Glutamatergic neuron (in vitro differentiated cells): ENCODE data around the gene PAM16. TPM values are rescaled to one million over a fixed set of nuclear protein-coding genes. Genes with fewer than 3 reads are reported as not detected.

Source experiments
- DNase-seq: peaks from one replicate; pipeline ENCODE4 v3.0.0; 2022
- H3K27ac Mint-ChIP-seq: one replicate; pipeline ENCODE4 v1.8.0; 2020; ENCODE audit warnings: mild to moderate bottlenecking, mixed read lengths, inconsistent platforms; ENCODE audit not compliant: unreplicated experiment
- H3K27me3 Mint-ChIP-seq: one replicate; pipeline ENCODE4 v1.8.0; 2020; ENCODE audit warnings: mild to moderate bottlenecking, moderate library complexity, mixed read lengths, inconsistent platforms; ENCODE audit not compliant: unreplicated experiment
- H3K36me3 Mint-ChIP-seq: one replicate; pipeline ENCODE4 v1.8.0; 2020; ENCODE audit warnings: mild to moderate bottlenecking, mixed read lengths, inconsistent platforms; ENCODE audit not compliant: unreplicated experiment
- H3K4me1 Mint-ChIP-seq: one replicate; pipeline ENCODE4 v1.8.0; 2020; ENCODE audit warnings: mild to moderate bottlenecking, low read depth, mixed read lengths, inconsistent platforms; ENCODE audit not compliant: unreplicated experiment
- H3K4me3 Mint-ChIP-seq: one replicate; pipeline ENCODE4 v1.8.0; 2020; ENCODE audit warnings: mild to moderate bottlenecking, mixed read lengths, inconsistent platforms; ENCODE audit not compliant: unreplicated experiment
- H3K9me3 Mint-ChIP-seq: one replicate; pipeline ENCODE4 v1.8.0; 2020; ENCODE audit warnings: mild to moderate bottlenecking, moderate library complexity, mixed read lengths, inconsistent platforms; ENCODE audit not compliant: unreplicated experiment
- total RNA-seq: library from RNA; stranded (reverse); fragmentation: NEBNext Ultra II Directional; extraction: Animal tissue kit (Norgen Biotek cat#: 25700); gene quantifications from one replicate; pipeline ENCODE4 v1.2.1, GENCODE V29; 2021; ENCODE audit not compliant: unreplicated experiment
- TF ChIP-seq, protein P1 (sequence below): fragments of 200-600 bp; sonication (generic); IDR thresholded peaks from one replicate; pipeline ENCODE4 v1.5.0; 2021; ENCODE audit not compliant: partially characterized antibody, unreplicated experiment

The PAM16 gene
- total RNA-seq, 1 donor from 2014 or later, result 33.1 TPM

GRCh38 chr16:4338712-4339299, 12.3 kb downstream of the PAM16 start:
- Mint-ChIP-seq H3K27me3 (peaks cover 1% of the 10 kb centered on the region), H3K9me3 (peaks cover 1% of the 10 kb centered on the region), H3K27ac (no peak overlapping the region), H3K36me3 (no peaks in the 10 kb centered on the region), H3K4me1 (peaks cover 2% of the 10 kb centered on the region), H3K4me3 (no peak overlapping the region)
- TF ChIP-seq, protein P1, sequence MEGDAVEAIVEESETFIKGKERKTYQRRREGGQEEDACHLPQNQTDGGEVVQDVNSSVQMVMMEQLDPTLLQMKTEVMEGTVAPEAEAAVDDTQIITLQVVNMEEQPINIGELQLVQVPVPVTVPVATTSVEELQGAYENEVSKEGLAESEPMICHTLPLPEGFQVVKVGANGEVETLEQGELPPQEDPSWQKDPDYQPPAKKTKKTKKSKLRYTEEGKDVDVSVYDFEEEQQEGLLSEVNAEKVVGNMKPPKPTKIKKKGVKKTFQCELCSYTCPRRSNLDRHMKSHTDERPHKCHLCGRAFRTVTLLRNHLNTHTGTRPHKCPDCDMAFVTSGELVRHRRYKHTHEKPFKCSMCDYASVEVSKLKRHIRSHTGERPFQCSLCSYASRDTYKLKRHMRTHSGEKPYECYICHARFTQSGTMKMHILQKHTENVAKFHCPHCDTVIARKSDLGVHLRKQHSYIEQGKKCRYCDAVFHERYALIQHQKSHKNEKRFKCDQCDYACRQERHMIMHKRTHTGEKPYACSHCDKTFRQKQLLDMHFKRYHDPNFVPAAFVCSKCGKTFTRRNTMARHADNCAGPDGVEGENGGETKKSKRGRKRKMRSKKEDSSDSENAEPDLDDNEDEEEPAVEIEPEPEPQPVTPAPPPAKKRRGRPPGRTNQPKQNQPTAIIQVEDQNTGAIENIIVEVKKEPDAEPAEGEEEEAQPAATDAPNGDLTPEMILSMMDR, result no peak
- no peak for DNase-seq

- DNase-seq, result no peak
- Mint-ChIP-seq H3K27ac (no peak overlapping the region), H3K4me3 (no peak overlapping the region), H3K4me1 (peaks cover 2% of the 10 kb centered on the region), H3K9me3 (peaks cover 1% of the 10 kb centered on the region), H3K36me3 (no peaks in the 10 kb centered on the region), H3K27me3 (no peaks in the 10 kb centered on the region)
- TF ChIP-seq, protein P1, result no peak
These were observed 13.0 kb downstream of the PAM16 start for GRCh38 chr16:4338125-4338582.

DNA sequence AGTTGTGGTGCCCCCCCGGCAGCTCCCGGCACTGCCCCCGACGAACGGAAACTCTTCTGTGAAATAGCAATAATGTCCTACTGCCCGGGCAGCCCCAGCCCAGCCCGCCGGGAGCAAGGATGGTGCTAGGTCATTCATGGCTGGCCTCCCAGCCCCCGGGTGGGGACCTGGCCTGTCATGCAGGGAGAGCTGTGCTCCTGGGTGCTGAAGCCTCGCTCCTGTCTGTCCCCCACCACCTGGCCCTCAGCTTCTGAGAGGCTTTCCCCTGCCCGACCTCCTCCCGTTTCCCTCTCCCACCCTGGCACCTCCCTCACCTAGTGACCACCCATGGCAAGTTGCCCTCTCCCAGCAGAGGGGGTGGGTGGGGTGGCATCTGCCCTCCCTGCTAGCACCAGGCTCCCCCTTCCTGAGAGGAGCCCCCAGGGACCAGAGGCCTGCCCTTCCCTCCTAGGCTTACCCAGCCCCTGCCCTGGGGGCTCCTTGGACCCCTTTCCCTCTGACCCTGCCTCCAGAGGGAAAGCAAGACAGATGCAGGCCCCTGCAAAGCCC, 13.5 kb downstream of the PAM16 start:
- DNase-seq, result no peak
- TF ChIP-seq, protein P1, result no peak
- no peak overlapping the region for H3K27ac Mint-ChIP-seq
- peaks cover 1% of the 10 kb centered on the region for H3K9me3 Mint-ChIP-seq
- no peak overlapping the region for H3K4me3 Mint-ChIP-seq
- peaks cover 2% of the 10 kb centered on the region for H3K4me1 Mint-ChIP-seq
- no peaks in the 10 kb centered on the region for H3K27me3 Mint-ChIP-seq
- no peaks in the 10 kb centered on the region for H3K36me3 Mint-ChIP-seq

DNA sequence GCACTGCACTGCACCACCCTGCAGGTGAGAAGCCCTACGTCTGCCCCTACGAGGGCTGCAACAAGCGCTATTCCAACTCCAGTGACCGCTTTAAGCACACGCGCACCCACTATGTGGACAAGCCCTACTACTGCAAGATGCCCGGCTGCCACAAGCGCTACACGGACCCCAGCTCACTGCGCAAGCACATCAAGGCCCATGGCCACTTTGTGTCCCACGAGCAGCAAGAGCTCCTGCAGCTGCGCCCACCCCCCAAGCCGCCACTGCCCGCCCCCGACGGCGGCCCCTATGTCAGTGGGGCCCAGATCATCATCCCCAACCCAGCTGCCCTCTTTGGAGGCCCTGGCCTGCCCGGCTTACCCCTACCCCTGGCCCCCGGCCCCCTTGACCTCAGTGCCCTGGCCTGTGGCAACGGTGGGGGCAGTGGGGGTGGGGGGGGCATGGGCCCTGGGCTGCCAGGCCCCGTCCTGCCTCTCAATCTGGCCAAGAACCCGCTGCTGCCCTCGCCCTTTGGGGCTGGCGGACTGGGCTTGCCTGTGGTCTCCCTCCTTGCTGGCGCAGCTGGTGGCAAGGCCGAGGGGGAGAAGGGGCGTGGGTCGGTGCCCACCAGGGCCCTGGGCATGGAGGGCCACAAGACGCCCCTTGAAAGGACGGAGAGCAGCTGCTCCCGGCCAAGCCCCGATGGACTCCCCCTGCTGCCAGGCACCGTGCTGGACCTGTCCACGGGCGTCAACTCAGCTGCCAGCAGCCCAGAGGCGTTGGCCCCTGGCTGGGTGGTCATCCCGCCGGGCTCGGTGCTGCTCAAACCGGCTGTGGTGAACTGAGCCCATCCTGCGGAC, 14.2 kb downstream of the PAM16 start:
- Mint-ChIP-seq H3K27me3 (no peaks in the 10 kb centered on the region), H3K9me3 (peaks cover 1% of the 10 kb centered on the region), H3K4me1 (peaks cover 2% of the 10 kb centered on the region), H3K27ac (no peak overlapping the region), H3K36me3 (no peaks in the 10 kb centered on the region), H3K4me3 (no peak overlapping the region)
- TF ChIP-seq, protein P1, result no peak
- no peak for DNase-seq
